Measurements from ENCODE around the gene ANKS1A. TPM values are rescaled to one million over a fixed set of nuclear protein-coding genes. Genes with fewer than 3 reads are reported as not detected.
"Not testable (repeated sequence)": the region's sequence is repeated elsewhere in the genome, so short reads cannot be mapped to it uniquely, and the experiment has no call there.

The ANKS1A gene
- polyA plus RNA-seq, 2 of the 4 experiments (the other 2 are of a cell fraction) = 3.6 to 5.9 TPM

DNA sequence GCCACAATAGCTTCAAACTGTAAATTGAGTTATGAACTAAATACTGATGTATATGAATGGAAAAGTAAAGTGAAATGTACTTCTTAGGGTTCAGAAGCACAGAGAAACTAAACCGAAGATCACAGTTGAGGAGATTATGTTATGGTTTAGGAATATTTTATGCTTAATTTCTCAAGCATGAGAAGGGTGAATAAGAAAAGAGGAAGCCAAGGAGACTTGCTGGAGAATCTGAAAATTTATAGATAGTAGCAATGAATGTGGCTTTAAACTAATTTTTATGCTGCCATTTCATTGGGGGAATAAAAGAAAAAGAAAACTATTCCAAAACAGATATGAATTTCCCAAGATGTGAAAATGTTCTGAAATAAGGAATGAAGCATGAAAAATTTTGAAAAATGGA lies 5.6 kb downstream of the ANKS1A start:
- no peak for TF ChIP-seq NFE2L2 (conservative IDR thresholded peaks at IDR 0.05; ENCODE audit: low read length)
- TF ChIP-seq RCOR1 (IDR thresholded peaks at IDR 0.05; ENCODE audit: low read depth, low read length) = no peak
- TF ChIP-seq JUNB (IDR thresholded peaks at IDR 0.05) = no peak
- no peak overlapping the region for H3K4me3 ChIP-seq
- no peak for ATAC-seq
- no peaks in the 10 kb centered on the region for H3K9me3 ChIP-seq
- H3K4me1 ChIP-seq = peaks cover 6% of the 10 kb centered on the region; the same call in 1 of the 3 replicates
- ChIA-PET POLR2A (no interaction called here), CTCF (no interaction called here)
- H3K27ac ChIP-seq = no peak overlapping the region
- H3K4me2 ChIP-seq = no peak overlapping the region
- 88% methylated on average over 1 of the region's 1 CpG for WGBS (ENCODE audit: missing lambda C conversion rate)
- no peak for DNase-seq (ENCODE audit: low read depth in 1 of 2, low spot score in 1 of 2)
- FAIRE-seq = no peak

DNA sequence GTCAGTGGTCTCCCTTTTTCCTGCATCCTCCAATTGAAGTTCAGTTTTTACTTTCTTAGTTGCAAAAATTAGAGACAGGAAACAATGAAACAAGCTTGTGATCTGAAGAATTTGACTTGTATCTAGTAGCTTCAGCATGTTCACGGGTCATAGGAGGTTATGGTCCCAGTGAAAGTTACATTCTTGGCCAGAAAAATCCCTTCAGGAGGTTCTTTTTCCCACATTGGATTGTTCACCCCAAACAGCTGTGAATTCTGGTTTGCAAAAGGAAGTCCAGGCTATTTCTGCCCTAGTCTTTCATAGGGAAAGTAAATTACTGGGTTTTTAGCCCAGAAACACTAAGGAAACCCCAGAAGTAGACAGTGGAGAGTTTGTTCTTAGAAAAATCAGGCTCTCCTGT lies 8.1 kb downstream of the ANKS1A start:
- no peak for ATAC-seq
- TF ChIP-seq KDM5A (IDR thresholded peaks at IDR 0.05) (no peak), BCL3 (IDR thresholded peaks at IDR 0.05) (no peak), RAD21 (conservative IDR thresholded peaks at IDR 0.05 in 1 of 2, IDR thresholded peaks at IDR 0.05 in 1 of 2) (no peak), SREBF2 (IDR thresholded peaks at IDR 0.05) (no peak), EHF (CRISPR knock-in tag; IDR thresholded peaks at IDR 0.05) (no peak), HOXA7 (CRISPR knock-in tag; IDR thresholded peaks at IDR 0.05) (no peak), E2F6 (IDR thresholded peaks at IDR 0.05; ENCODE audit: borderline replicate concordance, low read depth) (no peak), NPAS2 (CRISPR knock-in tag; IDR thresholded peaks at IDR 0.05; ENCODE audit: borderline replicate concordance) (no peak), JUNB (IDR thresholded peaks at IDR 0.05) (no peak), GATA3 (IDR thresholded peaks at IDR 0.05; ENCODE audit: borderline replicate concordance) (no peak), RCOR1 (IDR thresholded peaks at IDR 0.05; ENCODE audit: low read depth, low read length) (no peak), CHD2 (IDR thresholded peaks at IDR 0.05; ENCODE audit: low read length, partially characterized antibody) (no peak)
- TF ChIP-seq, protein P1, sequence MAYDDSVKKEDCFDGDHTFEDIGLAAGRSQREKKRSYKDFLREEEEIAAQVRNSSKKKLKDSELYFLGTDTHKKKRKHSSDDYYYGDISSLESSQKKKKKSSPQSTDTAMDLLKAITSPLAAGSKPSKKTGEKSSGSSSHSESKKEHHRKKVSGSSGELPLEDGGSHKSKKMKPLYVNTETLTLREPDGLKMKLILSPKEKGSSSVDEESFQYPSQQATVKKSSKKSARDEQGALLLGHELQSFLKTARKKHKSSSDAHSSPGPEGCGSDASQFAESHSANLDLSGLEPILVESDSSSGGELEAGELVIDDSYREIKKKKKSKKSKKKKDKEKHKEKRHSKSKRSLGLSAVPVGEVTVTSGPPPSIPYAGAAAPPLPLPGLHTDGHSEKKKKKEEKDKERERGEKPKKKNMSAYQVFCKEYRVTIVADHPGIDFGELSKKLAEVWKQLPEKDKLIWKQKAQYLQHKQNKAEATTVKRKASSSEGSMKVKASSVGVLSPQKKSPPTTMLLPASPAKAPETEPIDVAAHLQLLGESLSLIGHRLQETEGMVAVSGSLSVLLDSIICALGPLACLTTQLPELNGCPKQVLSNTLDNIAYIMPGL (CRISPR knock-in tag; IDR thresholded peaks at IDR 0.05; ENCODE audit: borderline replicate concordance) = no peak
- no peak for FAIRE-seq
- no peak for DNase-seq (ENCODE audit: low read depth in 1 of 2, low spot score in 1 of 2)
- CTCF ChIA-PET = no interaction called here
- no peaks in the 10 kb centered on the region for H3K9me3 ChIP-seq
- POLR2A ChIA-PET = interaction anchor here (1.4 kb wide), 1 partner anchor 9 kb away, joined by 3 read pairs; the partner anchor contains the start of gene TAF11
- no peak overlapping the region for H3K4me3 ChIP-seq
- no peak overlapping the region for H3K27ac ChIP-seq
- peaks cover 12% of the 10 kb centered on the region; the same call in 2 of the 3 replicates for H3K4me1 ChIP-seq
- H3K4me2 ChIP-seq = no peak overlapping the region
- 96% methylated on average over 1 of the region's 1 CpG for whole genome bisulfite sequencing (ENCODE audit: missing lambda C conversion rate)

GRCh38 chr6:34897716-34898115 lies 8.7 kb downstream of the ANKS1A start:
- Histone ChIP-seq H3K27ac (no peak overlapping the region), H3K9me3 (no peaks in the 10 kb centered on the region), H3K4me1 (peaks cover 15% of the 10 kb centered on the region; the same call in 2 of the 3 replicates), H3K4me2 (no peak overlapping the region), H3K4me3 (no peak overlapping the region)
- ChIA-PET POLR2A (interaction anchor here (1.4 kb wide), 1 partner anchor 10 kb away, joined by 3 read pairs; the partner anchor contains the start of gene TAF11), CTCF (interaction anchor here (1.2 kb wide), 1 partner anchor 734 kb away, joined by 3 read pairs; no protein-coding TSS in a partner anchor)
- 80% methylated on average over 1 of the region's 1 CpG for WGBS (ENCODE audit: missing lambda C conversion rate)
- TF ChIP-seq CBX2 (IDR thresholded peaks at IDR 0.05; ENCODE audit: borderline replicate concordance, low read depth) = no peak
- TF ChIP-seq RNF2 (IDR thresholded peaks at IDR 0.05; ENCODE audit: borderline replicate concordance, low read depth) = no peak
- no peak for TF ChIP-seq HEYL (CRISPR knock-in tag; IDR thresholded peaks at IDR 0.05)
- no peak for TF ChIP-seq ZFP36 (IDR thresholded peaks at IDR 0.05; ENCODE audit: borderline replicate concordance, partially characterized antibody)
- FAIRE-seq = no peak
- DNase-seq (ENCODE audit: low read depth in 1 of 2, low spot score in 1 of 2) = no peak
- ATAC-seq = no peak

GRCh38 chr6:34899748-34900147 lies 10.7 kb downstream of the ANKS1A start:
- FAIRE-seq; H3K9me3 ChIP-seq; H3K27ac ChIP-seq; DNase-seq (ENCODE audit: low read depth in 1 of 2, low spot score in 1 of 2); H3K4me2 ChIP-seq; H3K4me3 ChIP-seq; ATAC-seq; POLR2A ChIA-PET: not testable (repeated sequence)
- CTCF ChIA-PET = interaction anchor here (1.0 kb wide), 1 partner anchor 246 kb away, joined by 3 read pairs; no protein-coding TSS in a partner anchor
- H3K4me1 ChIP-seq = peaks cover 15% of the 10 kb centered on the region; the same call in 2 of the 3 replicates
- WGBS (ENCODE audit: missing lambda C conversion rate) = 78% methylated on average over 1 of the region's 1 CpG

Data from A549 (cell line).